HG03060 (cell line): ENCODE results near the gene GPR152.
"Not testable (repeated sequence)": the region's sequence is repeated elsewhere in the genome, so short reads cannot be mapped to it uniquely, and the experiment has no call there.

Experiments
- ATAC-seq: cut with Tn5 transposase; IDR thresholded peaks from one replicate; pipeline ENCODE4 v1.9.1; 2021; ENCODE audit warnings: low read depth, moderate number of reproducible peaks; ENCODE audit not compliant: unreplicated experiment

Gene GPR152

GRCh38 chr11:67431346-67432249 lies 20.9 kb downstream of the GPR152 start:
- ATAC-seq: no peak

- ATAC-seq: no peak
Observed at GRCh38 chr11:67429722-67430121, 22.8 kb downstream of the GPR152 start.

GRCh38 chr11:67429038-67429668 lies 23.4 kb downstream of the GPR152 start:
- ATAC-seq: no peak

- ATAC-seq: peak; percentile 75
Observed at GRCh38 chr11:67428052-67429001, 24.2 kb downstream of the GPR152 start, which contains the start of gene RPS6KB2. RPS6KB2 (plus strand) TSS chr11:67428494; CDS start chr11:67428546, 52 bp downstream.

GRCh38 chr11:67427364-67427859 lies 25.1 kb downstream of the GPR152 start:
- ATAC-seq: not testable (repeated sequence)

GRCh38 chr11:67423891-67424613 lies 28.5 kb downstream of the GPR152 start:
- no peak for ATAC-seq

- no peak for ATAC-seq
Observed at GRCh38 chr11:67423466-67423865, 29.1 kb downstream of the GPR152 start.

- ATAC-seq: no peak
Observed at GRCh38 chr11:67422891-67423290, 29.6 kb downstream of the GPR152 start.

- ATAC-seq: no peak
Observed at GRCh38 chr11:67421430-67422031, 31.0 kb downstream of the GPR152 start.

GRCh38 chr11:67420646-67421429 lies 31.7 kb downstream of the GPR152 start:
- no peak for ATAC-seq

GRCh38 chr11:67420147-67420645 lies 32.3 kb downstream of the GPR152 start:
- ATAC-seq: no peak

GRCh38 chr11:67419325-67420049 lies 33.0 kb downstream of the GPR152 start:
- ATAC-seq: no peak

- ATAC-seq: no peak
Observed at GRCh38 chr11:67418476-67419281, 33.9 kb downstream of the GPR152 start.

- no peak for ATAC-seq
Observed at GRCh38 chr11:67417425-67417824, 35.1 kb downstream of the GPR152 start.

- ATAC-seq: no peak
Observed at GRCh38 chr11:67416416-67417335, 35.9 kb downstream of the GPR152 start.
